Heart left ventricle (tissue), 13 donors: Measurements from ENCODE around the gene ITGB5.
"Not testable (repeated sequence)": the region's sequence is repeated elsewhere in the genome, so short reads cannot be mapped to it uniquely, and the experiment has no call there.

Source experiments
- POLR2A ChIP-seq, 2 donors: fragments of 450-650 bp; IDR thresholded peaks; one replicate each; pipeline ENCODE4 v1.6.1; 2017; ENCODE audit warnings: antibody characterized with exemption in 2 of 2, mild to moderate bottlenecking in 2 of 2, moderate library complexity in 2 of 2
- TF ChIP-seq, protein P1 (sequence below), 12 donors: fragments of 200-600 bp; sonication (generic) in 4 of 12; IDR thresholded peaks; one replicate each; pipeline versions ENCODE4 v1.5.0 to v1.8.0; 2018 to 2022; ENCODE audit warnings: antibody characterized with exemption in 12 of 12, mild to moderate bottlenecking in 5 of 12
- donor health status: ischemic (EF 13 %, LVEDD 7.1; RV severe dilation, severe dysfunction).
- donor health status: DM: no; HTN: yes; CAD: no.
- donor health status: DM: no; HTN: no; CAD: no.
- donor health status: ischemic (EF 25% LVEDD 6.9; RV normal size, moderate dysfunction).
- donor health status: ischemic (EF 25% LVEDD 5.7; RV mildly dilated, moderate dysfunction).
- donor health status: ischemic (EF 35%, LVEDD 5.7; RV mildly dilated, moderate dysfunction).
- donor health status: nonischemic (EF 11% LVEDD 7.7; RV severe dilation, severe dysfunction).
- donor health status: DM: yes; HTN: yes; CAD: no.
- donor health status: PGD.
- donor health status: ischemic (EF 29% LVEDD 5.4; RV normal size, mild dysfunction).
- donor health status: nonischemic (EF 23%, LVEDD 6.1; RV moderate dilation, normal function).

DNA sequence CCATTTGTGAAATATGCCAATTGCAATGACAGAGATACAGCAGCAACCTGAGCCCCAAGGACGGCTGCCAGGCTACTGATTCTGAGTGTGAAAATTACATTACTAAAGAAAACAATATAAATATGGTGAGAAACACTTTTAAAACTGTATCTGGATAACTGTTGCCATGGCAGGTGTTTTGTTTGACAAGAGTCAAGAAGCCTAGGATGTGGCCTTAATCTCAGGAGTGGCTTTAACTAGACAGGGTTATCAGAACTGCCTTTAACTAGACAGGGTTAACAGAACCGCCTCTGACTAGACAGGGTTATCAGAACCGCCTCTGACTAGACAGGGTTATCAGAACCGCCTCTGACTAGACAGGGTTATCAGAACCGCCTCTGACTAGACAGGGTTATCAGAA lies 98.1 kb downstream of the ITGB5 start:
- TF ChIP-seq, protein P1, sequence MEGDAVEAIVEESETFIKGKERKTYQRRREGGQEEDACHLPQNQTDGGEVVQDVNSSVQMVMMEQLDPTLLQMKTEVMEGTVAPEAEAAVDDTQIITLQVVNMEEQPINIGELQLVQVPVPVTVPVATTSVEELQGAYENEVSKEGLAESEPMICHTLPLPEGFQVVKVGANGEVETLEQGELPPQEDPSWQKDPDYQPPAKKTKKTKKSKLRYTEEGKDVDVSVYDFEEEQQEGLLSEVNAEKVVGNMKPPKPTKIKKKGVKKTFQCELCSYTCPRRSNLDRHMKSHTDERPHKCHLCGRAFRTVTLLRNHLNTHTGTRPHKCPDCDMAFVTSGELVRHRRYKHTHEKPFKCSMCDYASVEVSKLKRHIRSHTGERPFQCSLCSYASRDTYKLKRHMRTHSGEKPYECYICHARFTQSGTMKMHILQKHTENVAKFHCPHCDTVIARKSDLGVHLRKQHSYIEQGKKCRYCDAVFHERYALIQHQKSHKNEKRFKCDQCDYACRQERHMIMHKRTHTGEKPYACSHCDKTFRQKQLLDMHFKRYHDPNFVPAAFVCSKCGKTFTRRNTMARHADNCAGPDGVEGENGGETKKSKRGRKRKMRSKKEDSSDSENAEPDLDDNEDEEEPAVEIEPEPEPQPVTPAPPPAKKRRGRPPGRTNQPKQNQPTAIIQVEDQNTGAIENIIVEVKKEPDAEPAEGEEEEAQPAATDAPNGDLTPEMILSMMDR (IDR thresholded peaks at IDR 0.05), result not testable (repeated sequence)
- not testable (repeated sequence) for TF ChIP-seq POLR2A (IDR thresholded peaks at IDR 0.05)
